Ectodermal cell (in vitro differentiated cells): Measurements from ENCODE around the gene SOD3.

Source experiments
- H3K27ac ChIP-seq: 2 replicates; pipeline ENCODE4 v1.7.0; 2013; ENCODE audit warnings: mild to moderate bottlenecking, low read depth, low read length; ENCODE audit not compliant: insufficient read depth, poor library complexity, severe bottlenecking
- H3K27me3 ChIP-seq: 2 replicates; pipeline ENCODE4 v1.7.0; 2013; ENCODE audit warnings: mild to moderate bottlenecking, low read length; ENCODE audit not compliant: insufficient read depth, control insufficient read depth, poor library complexity, severe bottlenecking
- H3K36me3 ChIP-seq: one replicate; pipeline ENCODE4 v1.7.0; 2013; ENCODE audit warnings: low read length; ENCODE audit not compliant: control insufficient read depth, insufficient read depth
- H3K4me1 ChIP-seq: one replicate; pipeline ENCODE4 v1.7.0; 2013; ENCODE audit warnings: low read length; ENCODE audit not compliant: control insufficient read depth, insufficient read depth
- H3K4me3 ChIP-seq: 2 replicates; pipeline ENCODE4 v1.7.0; 2013; ENCODE audit warnings: low read depth, low read length, control low read depth; ENCODE audit not compliant: insufficient read depth
- H3K9me3 ChIP-seq: 2 replicates; pipeline ENCODE4 v1.7.0; 2013; ENCODE audit warnings: mild to moderate bottlenecking, low read length, moderate library complexity; ENCODE audit not compliant: control insufficient read depth
- WGBS, 2 experiments: methylation state at CpG; one replicate each; pipeline ENCODE4 v1.1.7; 2013; ENCODE audit warnings: missing lambda C conversion rate in 2 of 2; 5-methylcytosine and 5-hydroxymethylcytosine counted together

SOD3 gene

GRCh38 chr4:24837781-24838180 lies 42.4 kb downstream of the SOD3 start:
- Histone ChIP-seq H3K4me1 (no peaks in the 10 kb centered on the region), H3K4me3 (no peak overlapping the region), H3K36me3 (no peaks in the 10 kb centered on the region), H3K9me3 (no peaks in the 10 kb centered on the region), H3K27me3 (no peaks in the 10 kb centered on the region), H3K27ac (no peak overlapping the region)
- 81 to 85% methylated on average over 5 of the region's 5 CpGs for WGBS, 2 experiments

- Histone ChIP-seq H3K27me3 (no peaks in the 10 kb centered on the region), H3K36me3 (no peaks in the 10 kb centered on the region), H3K9me3 (no peaks in the 10 kb centered on the region), H3K4me1 (no peaks in the 10 kb centered on the region), H3K4me3 (no peak overlapping the region), H3K27ac (no peak overlapping the region)
- WGBS, 2 experiments = 93 to 94% methylated on average over 5 of the region's 5 CpGs
Observed at GRCh38 chr4:24840362-24840761, 45.0 kb downstream of the SOD3 start.

- WGBS, 2 experiments = 88 to 91% methylated on average over 3 of the region's 3 CpGs
- Histone ChIP-seq H3K27me3 (no peaks in the 10 kb centered on the region), H3K4me3 (no peak overlapping the region), H3K9me3 (no peaks in the 10 kb centered on the region), H3K36me3 (no peaks in the 10 kb centered on the region), H3K4me1 (no peaks in the 10 kb centered on the region), H3K27ac (no peak overlapping the region)
Observed at GRCh38 chr4:24840826-24841543, 45.6 kb downstream of the SOD3 start.

GRCh38 chr4:24842356-24842755 lies 47.0 kb downstream of the SOD3 start:
- Histone ChIP-seq H3K4me1 (no peaks in the 10 kb centered on the region), H3K27ac (no peak overlapping the region), H3K36me3 (no peaks in the 10 kb centered on the region), H3K9me3 (no peaks in the 10 kb centered on the region), H3K4me3 (no peak overlapping the region), H3K27me3 (no peaks in the 10 kb centered on the region)
- 91 to 95% methylated on average over 9 of the region's 9 CpGs for WGBS, 2 experiments

- Histone ChIP-seq H3K27ac (no peak overlapping the region), H3K4me1 (no peaks in the 10 kb centered on the region), H3K9me3 (no peaks in the 10 kb centered on the region), H3K36me3 (no peaks in the 10 kb centered on the region), H3K27me3 (no peaks in the 10 kb centered on the region), H3K4me3 (no peak overlapping the region)
- WGBS, 2 experiments = 72 to 74% methylated on average over 3 of the region's 3 CpGs
Observed at GRCh38 chr4:24843096-24843495, 47.7 kb downstream of the SOD3 start.

- WGBS, 2 experiments = 93 to 94% methylated on average over 8 of the region's 8 CpGs
- Histone ChIP-seq H3K9me3 (no peaks in the 10 kb centered on the region), H3K4me1 (no peaks in the 10 kb centered on the region), H3K27me3 (no peaks in the 10 kb centered on the region), H3K36me3 (no peaks in the 10 kb centered on the region), H3K27ac (no peak overlapping the region), H3K4me3 (no peak overlapping the region)
Observed at GRCh38 chr4:24845132-24845531, 49.8 kb downstream of the SOD3 start.

- no peaks in the 10 kb centered on the region for H3K9me3 ChIP-seq
- no peaks in the 10 kb centered on the region for H3K36me3 ChIP-seq
- H3K27ac ChIP-seq = no peak overlapping the region
- no peak overlapping the region for H3K4me3 ChIP-seq
- WGBS, 2 experiments = 95 to 97% methylated on average over 5 of the region's 5 CpGs
- H3K4me1 ChIP-seq = no peaks in the 10 kb centered on the region
- no peaks in the 10 kb centered on the region for H3K27me3 ChIP-seq
Observed at GRCh38 chr4:24845902-24846301, 50.5 kb downstream of the SOD3 start.

GRCh38 chr4:24846716-24847115 lies 51.3 kb downstream of the SOD3 start:
- WGBS, 2 experiments = 89 to 92% methylated on average over 5 of the region's 5 CpGs
- Histone ChIP-seq H3K36me3 (no peaks in the 10 kb centered on the region), H3K4me1 (no peaks in the 10 kb centered on the region), H3K4me3 (no peak overlapping the region), H3K9me3 (no peaks in the 10 kb centered on the region), H3K27ac (no peak overlapping the region), H3K27me3 (no peaks in the 10 kb centered on the region)

GRCh38 chr4:24849351-24849750 lies 54.0 kb downstream of the SOD3 start:
- Histone ChIP-seq H3K27me3 (no peaks in the 10 kb centered on the region), H3K4me3 (no peak overlapping the region), H3K4me1 (no peaks in the 10 kb centered on the region), H3K9me3 (no peaks in the 10 kb centered on the region), H3K27ac (no peak overlapping the region), H3K36me3 (no peaks in the 10 kb centered on the region)
- 91 to 92% methylated on average over 4 of the region's 4 CpGs for WGBS, 2 experiments

- Histone ChIP-seq H3K36me3 (no peaks in the 10 kb centered on the region), H3K27ac (no peak overlapping the region), H3K9me3 (no peaks in the 10 kb centered on the region), H3K4me1 (no peaks in the 10 kb centered on the region), H3K27me3 (no peaks in the 10 kb centered on the region), H3K4me3 (no peak overlapping the region)
- 90 to 92% methylated on average over 2 of the region's 2 CpGs for WGBS, 2 experiments
Observed at GRCh38 chr4:24849756-24850155, 54.4 kb downstream of the SOD3 start.
